HG02678 (cell line): ENCODE results near the gene MYO15B.

ENCODE experiments used
- ATAC-seq: cut with Tn5 transposase; IDR thresholded peaks from one replicate; pipeline ENCODE4 v1.9.1; 2021; ENCODE audit warnings: mild to moderate bottlenecking, moderate library complexity; ENCODE audit not compliant: unreplicated experiment

MYO15B gene

DNA sequence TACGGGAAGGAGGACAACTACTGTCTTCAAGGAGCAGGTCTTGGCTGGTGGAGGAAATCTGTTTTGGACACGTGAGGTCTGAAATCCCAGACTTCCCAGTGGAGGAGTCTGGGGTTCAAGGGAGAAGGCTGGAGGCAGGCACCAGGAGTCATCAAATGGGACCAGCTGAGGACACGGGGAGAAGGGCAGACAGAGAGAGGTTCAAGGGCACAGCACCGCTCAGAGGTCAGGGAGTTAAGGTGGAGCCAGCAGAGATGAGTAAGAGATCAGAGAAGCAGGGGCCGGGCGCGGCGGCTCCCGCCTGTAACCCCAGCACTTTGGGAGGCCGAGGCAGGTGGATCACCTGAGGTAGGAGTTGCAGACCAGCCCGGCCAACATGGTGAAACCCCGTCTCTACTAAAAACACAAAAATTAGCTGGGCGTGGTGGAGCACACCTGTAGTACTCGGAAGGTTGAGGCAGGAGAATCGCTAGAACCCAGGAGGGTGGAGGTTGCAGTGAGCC, 35.2 kb downstream of the MYO15B start:
- ATAC-seq = no peak

DNA sequence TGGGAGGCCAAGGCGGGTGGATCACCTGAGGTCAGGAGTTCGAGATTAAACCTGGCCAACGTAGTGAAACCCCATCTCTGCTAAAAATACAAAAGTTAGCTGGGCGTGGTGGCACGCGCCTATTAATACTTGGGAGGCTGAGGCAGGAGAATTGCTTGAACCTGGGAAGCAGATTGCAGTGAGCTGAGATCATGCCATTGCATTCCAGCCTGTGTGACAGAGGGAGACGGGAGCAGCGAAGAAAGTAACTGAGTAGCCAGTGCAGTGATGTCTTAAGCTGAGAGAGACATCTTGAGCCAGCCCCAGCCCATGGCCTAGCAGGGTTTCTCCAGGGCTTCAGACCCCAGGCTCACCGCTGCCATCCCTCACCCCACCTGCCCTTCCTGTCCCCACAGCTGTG, 35.8 kb downstream of the MYO15B start:
- no peak for ATAC-seq

DNA sequence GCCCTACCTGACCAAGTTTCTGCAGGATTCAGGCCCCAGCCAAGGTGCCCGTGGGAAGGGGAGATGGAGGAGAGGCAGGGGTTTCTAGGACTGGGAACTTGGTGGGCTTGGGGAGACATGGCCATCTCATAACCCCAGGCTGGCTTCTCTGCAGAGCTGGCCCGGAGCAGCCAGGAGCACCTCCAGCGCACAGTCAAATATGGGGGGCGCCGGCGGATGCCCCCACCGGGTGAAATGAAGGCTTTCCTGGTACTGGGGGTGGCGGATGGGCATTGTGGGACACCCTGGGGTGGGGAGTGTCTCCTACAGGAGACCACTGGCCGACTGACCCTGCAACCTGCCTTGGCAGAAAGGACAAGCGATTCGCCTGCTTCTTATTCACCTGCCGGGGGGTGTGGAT, 36.4 kb downstream of the MYO15B start:
- no peak for ATAC-seq

DNA sequence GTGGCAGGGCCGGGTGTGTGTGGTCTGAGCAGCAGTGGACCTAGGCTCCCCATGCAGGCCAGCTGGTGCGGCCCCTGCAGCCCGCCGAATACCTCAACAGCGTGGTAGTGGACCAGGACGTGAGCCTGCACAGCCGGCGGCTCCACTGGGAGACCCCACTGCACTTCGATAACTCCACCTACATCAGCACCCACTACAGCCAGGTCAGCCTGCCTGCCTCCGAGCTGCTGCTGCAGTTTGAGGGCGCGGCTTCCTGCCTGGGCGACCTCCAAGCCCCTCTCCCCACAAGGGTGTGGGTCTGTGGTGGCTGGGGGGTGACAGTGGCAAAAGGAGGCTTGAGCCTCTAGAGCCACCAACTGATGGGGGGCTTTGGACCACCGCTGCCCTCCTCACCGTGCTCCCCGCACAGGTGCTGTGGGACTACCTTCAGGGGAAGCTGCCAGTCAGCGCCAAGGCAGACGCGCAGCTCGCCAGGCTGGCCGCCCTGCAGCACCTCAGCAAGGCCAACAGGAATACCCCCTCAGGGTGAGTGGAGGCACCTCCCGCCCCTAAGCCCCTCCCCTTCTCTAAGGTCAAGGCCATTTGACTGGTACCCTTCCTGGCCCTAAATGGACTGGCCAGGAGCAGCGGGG, 37.2 kb downstream of the MYO15B start:
- no peak for ATAC-seq

DNA sequence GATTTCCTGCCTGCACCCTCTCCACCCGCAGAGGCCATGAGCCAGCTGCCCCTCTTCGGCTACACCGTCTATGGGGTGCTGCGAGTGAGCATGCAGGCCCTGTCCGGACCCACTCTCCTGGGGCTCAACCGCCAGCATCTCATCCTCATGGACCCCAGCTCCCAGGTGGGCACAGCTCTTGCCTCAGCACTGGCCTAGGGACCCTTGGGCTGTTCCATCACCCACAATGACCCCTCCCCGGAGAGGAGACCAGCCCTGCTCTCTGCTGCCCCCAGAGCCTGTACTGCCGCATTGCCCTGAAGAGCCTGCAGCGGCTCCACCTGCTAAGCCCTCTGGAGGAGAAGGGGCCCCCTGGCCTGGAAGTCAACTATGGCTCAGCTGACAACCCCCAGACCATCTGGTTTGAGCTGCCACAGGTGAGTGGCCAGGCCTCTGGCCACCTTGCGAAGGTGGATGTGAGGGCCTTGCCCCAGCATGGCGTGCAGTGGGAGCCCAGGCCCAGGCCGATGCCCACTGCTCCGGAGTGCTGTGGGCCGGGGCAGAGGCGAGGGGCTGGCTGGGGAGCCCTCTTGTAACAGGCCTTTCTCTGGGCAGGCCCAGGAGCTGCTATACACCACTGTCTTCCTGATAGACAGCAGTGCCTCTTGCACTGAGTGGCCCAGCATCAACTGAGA, 38.4 kb downstream of the MYO15B start:
- no peak for ATAC-seq

DNA sequence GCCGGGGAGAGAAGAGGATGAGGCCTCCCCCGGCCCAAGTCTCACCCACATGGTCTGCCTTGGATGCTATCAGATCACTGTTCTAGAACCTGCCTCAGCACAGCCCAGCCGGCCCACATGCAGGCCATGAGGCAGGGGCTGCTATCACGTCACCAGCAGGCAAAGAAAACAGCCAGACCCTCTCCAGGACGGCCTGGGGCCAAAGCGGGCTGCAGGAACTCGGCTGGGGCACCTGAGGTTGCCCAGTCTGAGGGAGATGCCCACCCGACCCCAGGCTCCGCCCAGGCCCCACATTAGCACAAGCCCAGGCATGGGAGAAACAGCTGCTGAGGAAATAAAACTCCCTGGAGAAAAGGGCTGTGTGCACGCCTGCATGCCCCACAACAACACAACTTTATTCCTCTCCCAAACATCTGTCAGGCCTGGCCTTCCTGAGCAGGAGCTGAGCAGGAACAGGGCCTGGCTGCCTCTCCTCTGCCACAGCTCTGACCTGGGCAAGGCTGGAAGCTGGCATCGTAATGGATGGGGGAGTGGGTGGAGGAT, 39.0 kb downstream of the MYO15B start:
- ATAC-seq = no peak

DNA sequence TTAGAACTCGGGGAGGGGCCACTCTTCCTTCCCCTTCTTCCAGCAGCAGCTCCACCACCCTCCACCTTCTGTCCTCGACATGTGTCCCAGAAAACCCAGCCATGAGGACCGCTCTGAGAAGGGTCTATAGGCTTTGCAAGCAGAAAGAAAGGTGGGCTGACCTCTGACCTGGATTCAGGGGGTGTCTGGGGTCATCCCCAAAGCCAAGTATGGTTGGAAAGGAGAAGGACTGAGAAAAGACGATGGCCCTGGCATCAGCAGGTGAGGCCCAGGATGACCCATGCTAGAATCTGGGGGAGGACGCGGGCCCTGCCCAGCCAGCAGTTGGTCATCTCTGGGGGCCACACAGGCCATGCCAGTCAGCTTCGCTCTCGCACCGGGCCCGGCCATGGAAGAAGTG, 39.5 kb downstream of the MYO15B start:
- ATAC-seq = no peak

DNA sequence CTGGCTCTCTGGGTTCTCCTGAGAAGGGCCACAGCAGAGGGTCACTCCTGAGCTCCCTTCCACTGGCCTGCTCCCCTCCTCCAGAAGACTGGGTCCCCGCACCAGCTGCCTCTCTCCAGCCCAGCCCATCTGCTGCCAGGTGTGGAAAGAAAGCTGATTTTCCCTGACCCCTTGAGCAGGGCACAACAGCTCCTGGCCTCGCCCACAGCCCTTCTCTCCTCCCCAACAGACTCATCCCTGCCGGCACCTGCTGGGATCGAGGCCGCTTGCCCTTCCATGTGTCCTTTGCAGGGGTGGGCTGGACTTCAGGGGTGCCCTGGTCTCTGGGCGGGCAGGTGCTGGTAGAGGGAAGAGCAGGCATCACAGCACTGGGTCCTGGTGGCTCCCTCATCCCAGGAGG, 40.8 kb downstream of the MYO15B start:
- ATAC-seq = no peak

DNA sequence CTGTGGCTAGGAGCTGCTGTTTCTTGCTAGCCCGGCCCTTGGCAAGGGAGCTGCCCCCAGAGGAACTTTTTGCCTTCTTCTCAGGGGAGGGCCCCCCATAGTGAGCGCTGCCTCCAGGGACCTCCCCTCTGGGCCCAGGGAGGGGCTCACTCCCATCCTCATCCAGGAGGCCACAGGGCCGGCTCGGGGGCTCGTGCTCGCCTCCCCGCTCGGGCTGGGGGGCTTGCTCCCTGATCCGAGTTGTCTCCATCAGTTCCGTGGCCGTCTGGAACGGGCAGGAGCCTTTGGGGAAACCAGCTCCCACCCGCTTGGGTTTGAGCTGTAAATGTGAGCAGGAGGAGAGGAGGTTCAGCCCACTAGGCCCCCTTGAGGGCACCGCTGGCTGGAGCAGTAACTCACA, 41.6 kb downstream of the MYO15B start:
- no peak for ATAC-seq

DNA sequence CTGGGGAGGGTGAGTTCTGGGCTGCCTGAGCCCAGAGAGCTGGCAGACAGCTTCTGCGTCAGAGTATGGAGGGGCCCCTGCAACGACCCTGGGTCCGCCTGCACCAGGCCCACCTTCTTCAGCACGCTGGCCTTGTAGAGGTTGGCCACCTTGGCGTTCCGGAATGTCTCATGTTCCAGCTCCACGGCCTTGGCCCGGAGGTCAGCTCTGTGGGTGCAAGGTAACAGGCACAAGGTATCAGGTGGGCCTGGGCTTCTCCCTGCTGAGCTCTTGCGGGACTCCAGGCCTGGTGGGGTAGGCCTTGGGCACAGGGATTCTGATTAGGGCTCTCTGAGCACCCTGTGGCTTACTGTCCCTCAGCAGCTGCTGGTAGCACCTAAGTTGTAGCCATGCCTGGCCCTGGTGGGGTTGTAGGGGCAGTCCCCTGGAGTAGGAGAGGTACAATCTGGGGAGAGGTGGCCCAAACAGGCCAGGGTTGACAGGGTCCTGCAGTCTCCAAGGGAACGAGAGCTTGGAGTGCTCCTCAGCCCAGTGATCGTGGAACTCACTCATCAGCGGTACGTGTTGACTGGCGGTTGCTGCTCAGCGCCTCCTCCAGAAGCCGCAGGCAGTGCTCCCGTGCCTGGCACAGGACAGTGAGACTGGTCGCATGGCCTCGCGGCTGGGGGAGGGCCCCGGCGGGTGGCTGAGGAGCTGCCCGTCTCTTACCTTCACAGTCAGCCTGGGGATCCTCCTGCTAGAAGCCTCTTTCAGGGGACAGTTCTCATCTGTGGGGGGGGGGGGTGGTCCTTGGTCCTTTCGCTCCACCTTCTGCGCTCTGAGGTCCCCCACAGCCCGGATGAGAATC, 42.7 kb downstream of the MYO15B start:
- ATAC-seq = no peak

DNA sequence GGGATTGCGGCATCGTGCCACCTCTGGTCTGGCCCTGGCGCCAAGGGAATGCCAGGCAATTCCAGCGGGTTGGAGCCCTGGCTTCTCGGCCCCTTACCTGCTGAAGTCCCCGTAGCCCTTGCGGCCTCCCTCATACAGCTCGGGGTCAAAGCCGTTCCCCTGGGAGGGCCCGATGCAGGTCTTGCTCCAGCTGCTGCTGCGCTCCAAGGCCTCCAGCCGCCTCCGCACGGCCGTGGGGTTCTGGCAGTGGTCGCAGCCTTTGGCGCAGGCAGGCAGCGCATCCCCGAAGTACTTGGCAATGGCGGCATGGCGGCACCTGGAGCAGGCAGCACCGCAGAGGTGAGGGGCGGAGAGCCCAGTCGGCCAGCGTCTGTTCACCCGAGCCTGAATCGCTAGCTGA, 43.8 kb downstream of the MYO15B start:
- no peak for ATAC-seq

DNA sequence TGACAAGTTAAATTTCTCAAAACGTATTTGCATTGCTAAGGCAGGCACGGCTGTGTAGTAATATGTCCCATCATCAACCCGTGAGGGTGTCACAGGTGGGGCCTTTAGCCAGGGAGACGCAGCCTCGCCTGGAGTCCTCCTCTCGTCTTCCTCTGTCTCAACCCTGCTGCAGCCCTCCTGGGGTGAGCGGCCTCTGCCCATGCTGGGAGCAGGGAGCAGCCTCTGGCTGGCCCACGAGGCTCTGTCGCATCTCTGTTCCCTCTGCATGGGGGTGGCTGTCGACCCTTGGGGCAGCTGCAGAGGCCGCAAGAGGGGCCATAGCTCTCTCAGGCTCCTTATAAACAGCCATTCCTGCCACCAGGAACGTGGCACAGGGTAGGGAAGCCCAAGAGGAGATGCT, 44.8 kb downstream of the MYO15B start:
- ATAC-seq = no peak

DNA sequence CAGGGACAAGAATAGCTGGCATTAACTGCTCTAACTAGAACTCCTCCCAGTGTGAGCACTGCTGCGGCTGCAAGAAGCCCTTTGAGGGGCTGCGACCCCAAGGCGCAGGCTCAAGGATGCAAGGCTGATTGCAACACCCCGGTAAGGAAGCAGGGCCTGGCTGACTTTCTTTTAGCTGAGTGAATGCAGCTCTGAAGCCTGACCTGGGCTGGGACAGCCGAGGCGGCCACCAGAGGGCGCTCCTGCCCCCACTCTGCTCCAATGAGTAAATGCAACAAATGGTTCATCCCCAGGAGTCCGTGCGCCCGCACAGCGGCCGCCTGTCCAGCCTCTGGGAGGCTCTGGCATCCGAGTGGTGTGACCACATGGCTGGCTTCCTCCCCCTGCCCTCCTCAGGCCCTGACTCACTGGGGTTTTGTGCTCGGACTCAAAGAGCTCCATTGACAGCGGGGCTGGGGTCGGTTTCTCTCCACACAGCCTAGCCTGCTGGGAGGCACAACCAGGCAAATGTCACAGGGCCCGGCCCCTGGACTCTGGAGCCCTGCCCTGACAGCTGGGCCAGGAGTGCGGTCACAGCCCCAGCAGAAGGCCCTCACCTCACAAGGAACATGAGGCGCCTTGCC, 45.4 kb downstream of the MYO15B start, which contains the start of gene SMIM5:
TSS of gene SMIM5 (plus strand) at position 572 of the 623 bp plus-strand sequence. CDS start 6,768 bp downstream, outside the sequence.
- peak; percentile 63 for ATAC-seq

DNA sequence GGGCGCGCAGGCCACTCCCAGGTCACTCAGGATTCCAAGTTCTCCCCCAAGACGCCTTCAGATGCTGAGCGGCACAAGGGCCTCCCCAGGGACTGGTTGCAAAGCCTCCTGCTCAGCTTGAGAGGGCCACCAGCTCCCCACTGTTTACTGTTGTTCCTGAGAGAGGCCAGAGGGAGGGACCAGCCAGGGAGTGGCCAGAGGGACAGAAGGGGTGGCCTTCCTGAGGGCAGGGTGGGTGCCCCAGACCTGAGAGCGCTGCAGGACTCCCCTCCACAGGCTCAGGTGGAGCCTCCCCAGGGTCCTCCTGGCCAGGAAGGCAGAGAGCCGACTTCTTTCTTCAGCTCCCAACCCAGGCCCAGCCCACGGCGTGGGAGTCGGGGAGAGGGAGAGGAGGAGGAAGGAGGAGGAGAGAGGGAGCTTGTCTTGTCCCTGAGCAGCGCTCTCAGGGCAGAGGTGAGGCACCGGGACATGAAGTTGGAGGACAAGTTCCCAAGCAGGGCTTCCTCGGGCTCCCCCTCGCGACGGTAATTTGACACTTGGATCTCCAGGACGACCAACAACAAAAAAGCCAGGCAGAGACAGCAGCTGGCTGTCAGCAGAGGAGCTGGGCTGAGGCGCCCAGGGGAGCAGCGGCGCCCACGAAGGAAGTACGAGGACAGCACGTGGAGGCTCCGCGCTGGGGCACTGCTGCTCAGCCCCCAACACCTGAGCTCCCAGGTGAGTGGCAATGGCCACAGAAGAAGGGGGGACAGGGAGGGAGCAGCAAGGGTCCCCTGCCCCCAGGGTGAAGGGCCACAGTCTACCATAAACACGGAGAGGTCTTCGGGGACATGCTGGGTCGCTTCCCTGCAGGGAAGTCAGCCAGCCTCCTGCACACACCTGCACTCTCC, 46.1 kb downstream of the MYO15B start:
- ATAC-seq = no peak

DNA sequence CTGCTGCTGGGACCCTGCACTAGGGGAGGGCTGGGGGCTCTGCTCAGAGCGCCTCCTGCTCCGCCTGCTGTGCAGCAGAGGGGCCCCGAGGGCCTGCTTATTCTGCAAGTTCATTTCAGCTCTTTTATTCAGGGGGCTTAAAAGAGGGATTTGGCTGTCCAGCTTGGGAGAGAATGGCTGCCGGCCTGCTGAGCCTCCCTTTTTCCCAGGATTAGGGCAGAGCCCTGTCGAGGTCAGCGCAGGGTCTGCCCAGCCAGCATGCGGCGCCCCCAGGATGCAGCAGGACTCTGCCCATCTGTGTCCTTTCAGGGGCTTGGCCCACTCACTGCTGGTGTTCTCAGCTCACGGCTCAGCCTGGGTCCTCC, 46.8 kb downstream of the MYO15B start:
- no peak for ATAC-seq

DNA sequence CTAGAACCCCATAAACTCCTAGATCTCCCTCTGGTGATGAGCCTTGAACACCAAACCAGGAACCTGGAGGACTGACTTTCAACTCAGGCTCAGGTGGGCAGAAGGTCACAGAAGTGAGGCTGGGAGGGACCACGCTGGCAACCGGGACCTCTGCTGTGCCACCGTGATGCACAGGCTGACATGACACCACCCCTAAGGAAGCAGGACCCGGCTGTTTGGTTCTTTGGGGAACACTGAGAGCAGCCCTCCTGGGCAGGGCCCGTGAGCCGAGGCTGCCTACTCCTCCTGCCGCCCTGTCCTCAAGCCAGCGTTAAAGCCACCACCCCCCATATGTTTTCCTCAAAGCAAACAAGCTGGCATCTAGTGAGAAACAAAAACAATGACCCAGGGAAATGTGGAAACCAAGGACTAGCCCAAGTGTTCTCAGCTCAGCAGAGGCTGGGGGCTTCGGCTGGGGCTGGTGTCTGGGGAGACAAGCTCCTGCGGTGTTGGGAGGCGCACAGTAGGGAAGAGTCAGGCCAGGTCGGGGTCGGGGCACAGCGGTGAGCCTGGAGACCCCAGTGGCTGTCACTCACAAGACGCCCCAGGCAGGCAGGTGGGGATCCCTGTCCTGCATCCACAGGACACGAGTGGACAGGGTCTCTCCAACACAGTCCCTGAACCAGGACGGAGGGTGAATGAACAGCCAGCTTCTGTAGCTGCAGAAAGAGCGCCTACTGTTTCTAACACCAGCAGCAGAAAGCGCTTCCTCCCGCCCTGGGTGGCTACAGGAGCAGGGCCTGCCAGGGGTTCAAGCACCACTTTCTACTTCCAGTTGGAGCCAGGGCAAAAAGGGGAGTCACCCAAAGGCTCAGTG, 47.4 kb downstream of the MYO15B start:
- ATAC-seq = no peak

DNA sequence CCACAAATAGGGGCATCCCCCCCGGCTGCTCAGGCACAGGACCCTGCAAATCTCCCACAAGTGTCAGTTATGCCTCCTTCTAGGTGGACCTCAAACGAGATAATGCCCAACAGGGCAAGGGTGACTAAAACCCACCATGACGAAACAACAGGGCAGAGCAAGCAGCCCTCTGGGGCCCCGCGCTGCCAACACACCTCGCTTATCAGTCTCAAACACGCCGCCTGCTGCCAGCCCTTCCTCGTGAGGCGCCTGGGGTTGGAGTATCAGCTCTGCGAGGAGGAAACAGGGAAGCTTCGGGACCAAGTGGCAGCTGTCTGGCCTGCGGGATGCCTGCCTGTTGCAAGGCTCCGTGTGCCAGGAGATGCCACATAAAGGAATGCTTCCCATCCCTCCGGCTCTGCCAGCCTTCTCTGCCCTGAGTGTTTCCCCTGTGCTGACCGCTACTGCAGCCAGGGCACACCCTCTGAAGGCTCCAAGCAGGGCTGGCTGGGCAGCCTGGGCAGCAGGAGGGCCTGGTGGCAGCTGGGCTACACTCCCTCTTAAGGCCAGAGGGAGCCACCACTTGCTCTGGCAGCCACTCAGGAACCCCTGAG, 48.1 kb downstream of the MYO15B start:
- ATAC-seq = no peak

DNA sequence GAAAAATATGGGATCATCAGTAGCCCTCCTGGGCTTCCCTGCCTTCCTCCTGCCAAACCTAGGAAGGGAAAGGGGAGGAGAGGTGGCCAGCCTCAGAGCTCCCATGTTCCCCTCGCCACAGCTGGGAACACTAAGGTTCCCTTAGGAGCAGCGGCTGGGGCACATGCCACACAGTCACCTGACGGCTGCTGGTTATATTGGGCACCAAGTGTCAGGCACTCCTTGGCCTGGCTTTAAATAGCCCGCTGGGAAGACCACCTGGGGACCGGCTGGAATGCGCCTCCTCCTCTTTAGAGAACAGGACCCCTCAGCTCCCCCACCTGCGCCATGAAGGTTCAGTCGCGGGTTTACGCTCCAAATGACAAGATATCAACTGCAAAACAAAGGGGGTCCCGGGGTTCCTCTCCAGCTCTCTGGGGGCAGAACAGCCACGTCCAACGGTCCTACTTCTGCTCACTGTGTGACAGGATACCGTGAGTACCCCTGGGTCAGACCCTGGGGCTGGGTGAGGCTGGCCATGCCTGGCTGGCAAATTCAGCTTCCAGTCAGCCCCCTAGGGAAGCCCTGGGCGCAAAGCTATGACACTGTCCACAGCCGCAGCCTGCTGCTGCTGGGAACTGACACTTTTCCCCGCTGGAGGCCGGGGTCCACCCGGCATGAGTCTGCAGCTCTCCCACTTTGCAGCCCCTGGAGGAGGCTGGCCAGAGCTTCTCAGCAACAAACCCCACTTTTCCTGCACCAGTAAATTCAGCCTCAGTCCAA, 49.0 kb downstream of the MYO15B start:
- ATAC-seq = no peak
